ENCODE data around the gene AGFG2.
A peak's percentile ranks its signal among the peaks of the same experiment; 100 is the strongest.

The AGFG2 gene

GRCh38 chr7:100611983-100612729, 73.2 kb downstream of the AGFG2 start, which contains the start of gene MOSPD3 (continued):
- TF ChIP-seq PATZ1 (tag by site-specific recombination; IDR thresholded peaks at IDR 0.05) (no peak; the same call in 1 of the 2 replicates), ZNF513 (tag by site-specific recombination; IDR thresholded peaks at IDR 0.05) (no peak), ZNF501 (tag by site-specific recombination; IDR thresholded peaks at IDR 0.05) (no peak), HIC1 (tag by site-specific recombination; IDR thresholded peaks at IDR 0.05) (peak; percentile 91), ZNF132 (tag by site-specific recombination; IDR thresholded peaks at IDR 0.05; ENCODE audit: borderline replicate concordance) (no peak), ZNF354C (tag by site-specific recombination; IDR thresholded peaks at IDR 0.05; ENCODE audit: borderline replicate concordance, low read depth) (no peak), ZFP41 (tag by site-specific recombination; IDR thresholded peaks at IDR 0.05; ENCODE audit: borderline replicate concordance) (no peak), ZNF561 (tag by site-specific recombination; IDR thresholded peaks at IDR 0.05; ENCODE audit: borderline replicate concordance) (no peak; the same call in 1 of the 2 replicates), ZNF488 (tag by site-specific recombination; IDR thresholded peaks at IDR 0.05) (no peak), ZNF704 (tag by site-specific recombination; IDR thresholded peaks at IDR 0.05) (no peak), ZBTB10 (tag by site-specific recombination; IDR thresholded peaks at IDR 0.05) (no peak), MEIS1 (CRISPR knock-in tag; IDR thresholded peaks at IDR 0.05; ENCODE audit: borderline replicate concordance) (no peak), ZNF138 (tag by site-specific recombination; IDR thresholded peaks at IDR 0.05; ENCODE audit: borderline replicate concordance) (no peak)
